GM12878 (cell line): ENCODE results near the gene ARSA.

Source experiments
- CHD1 ChIP-seq: IDR thresholded peaks from 2 replicates; pipeline ENCODE4 v1.6.1; 2012; ENCODE audit warnings: low read depth, low read length, improper control_type of control experiment
- CTCF ChIP-seq, 3 experiments: IDR thresholded peaks in 2 of 3; conservative IDR thresholded peaks in 1 of 3; 2 replicates each; pipeline ENCODE4 v1.5.1; 2011; ENCODE audit warnings: low read depth in 3 of 3, low read length in 3 of 3, mild to moderate bottlenecking in 3 of 3, control low read depth in 2 of 3, moderate library complexity in 2 of 3, inconsistent platforms in 1 of 3, mixed read lengths in 1 of 3; ENCODE audit not compliant: control insufficient read depth in 2 of 3, insufficient read depth in 1 of 3; ENCODE audit errors: extremely low read depth in 1 of 3
- EZH2 ChIP-seq: IDR thresholded peaks from 2 replicates; pipeline ENCODE4 v1.6.1; 2012; ENCODE audit warnings: low read depth, mild to moderate bottlenecking, control low read depth, inconsistent platforms, low read length, borderline replicate concordance; ENCODE audit not compliant: control insufficient read depth
- FOXK2 ChIP-seq: fragments of 450-650 bp; IDR thresholded peaks from 2 replicates; pipeline ENCODE4 v1.6.1; 2017; ENCODE audit warnings: mild to moderate bottlenecking, moderate library complexity
- KAT2A ChIP-seq: conservative IDR thresholded peaks from 2 replicates; pipeline ENCODE4 v1.6.1; 2011; ENCODE audit warnings: low read depth, low read length; ENCODE audit not compliant: control insufficient read depth
- POU2F2 ChIP-seq: IDR thresholded peaks from 3 replicates; pipeline ENCODE4 v1.6.1; 2011; ENCODE audit warnings: low read depth, mild to moderate bottlenecking, low read length, borderline replicate concordance
- SIN3A ChIP-seq: IDR thresholded peaks from 2 replicates; pipeline ENCODE4 v1.6.1; 2012; ENCODE audit warnings: low read depth, low read length, improper control_type of control experiment
- SPI1 ChIP-seq: IDR thresholded peaks from 2 replicates; pipeline ENCODE4 v1.6.1; 2011; ENCODE audit warnings: low read depth, mild to moderate bottlenecking, low read length, moderate library complexity, borderline replicate concordance; ENCODE audit not compliant: insufficient read depth
- USF2 ChIP-seq: IDR thresholded peaks from 2 replicates; pipeline ENCODE4 v1.6.1; 2011; ENCODE audit warnings: low read depth, low read length, improper control_type of control experiment, borderline replicate concordance
- ZNF274 ChIP-seq: IDR thresholded peaks from one replicate; pipeline ENCODE4 v1.8.0; 2011; ENCODE audit not compliant: insufficient read length, insufficient read depth
- ZNF687 ChIP-seq: fragments of 450-650 bp; IDR thresholded peaks from 2 replicates; pipeline ENCODE4 v1.6.1; 2017; ENCODE audit warnings: mild to moderate bottlenecking, moderate library complexity
- ZSCAN29 ChIP-seq: fragments of 450-650 bp; IDR thresholded peaks from 2 replicates; pipeline ENCODE4 v1.6.1; 2017; ENCODE audit warnings: mild to moderate bottlenecking, moderate library complexity

GRCh38 chr22:50613291-50613981 lies 14.5 kb downstream of the ARSA start:
- TF ChIP-seq CTCF (IDR thresholded peaks at IDR 0.05 in 2 of 3, conservative IDR thresholded peaks at IDR 0.05 in 1 of 3; ENCODE audit: control insufficient read depth in 2 of 3, extremely low read depth in 1 of 3, insufficient read depth in 1 of 3, low read depth in 3 of 3, low read length in 3 of 3) (no peak), POU2F2 (no peak), SIN3A (no peak), ZNF687 (no peak), EZH2 (no peak), ZNF274 (no peak), KAT2A (no peak), CHD1 (no peak), SPI1 (no peak), USF2 (no peak), ZSCAN29 (no peak), FOXK2 (no peak)
